ENCODE results near the gene DISP2. TPM values are rescaled to one million over a fixed set of nuclear protein-coding genes. Genes with fewer than 3 reads are reported as not detected.

Gene DISP2
- total and polyA plus RNA-seq, 2 of the 8 experiments (the other 6 are each of a cell fraction or from before 2014, with no cell fraction given) = 0.45 to 1.2 TPM

- TF ChIP-seq CHD7 (IDR thresholded peaks at IDR 0.05; ENCODE audit: insufficient replicate concordance, low read length) (no peak), TAF7 (optimal IDR thresholded peaks at IDR 0.05; ENCODE audit: borderline replicate concordance, low read depth, low read length) (no peak), ASH2L (IDR thresholded peaks at IDR 0.05; ENCODE audit: low read length) (no peak), SP4 (IDR thresholded peaks at IDR 0.05; ENCODE audit: low read length) (no peak), EZH2 (IDR thresholded peaks at IDR 0.05; ENCODE audit: low read depth, low read length, severe bottlenecking) (no peak), YY1 (IDR thresholded peaks at IDR 0.05; ENCODE audit: low read depth, low read length) (no peak), FOSL1 (IDR thresholded peaks at IDR 0.05; ENCODE audit: insufficient read depth, low read depth, low read length) (no peak), JUN (IDR thresholded peaks at IDR 0.05; ENCODE audit: low read depth, low read length) (no peak), NRF1 (IDR thresholded peaks at IDR 0.05; ENCODE audit: low read depth, low read length) (no peak), CTCF (IDR thresholded peaks at IDR 0.05; ENCODE audit: control extremely low read depth in 1 of 3, insufficient read depth in 1 of 3, low read depth in 1 of 3, low read length in 3 of 3) (no peak)
Observed at GRCh38 chr15:40379853-40380252, 21.8 kb downstream of the DISP2 start (continued).

All from H1 (cell line).